Measurements from ENCODE around the gene PLA2G2A.

DNA sequence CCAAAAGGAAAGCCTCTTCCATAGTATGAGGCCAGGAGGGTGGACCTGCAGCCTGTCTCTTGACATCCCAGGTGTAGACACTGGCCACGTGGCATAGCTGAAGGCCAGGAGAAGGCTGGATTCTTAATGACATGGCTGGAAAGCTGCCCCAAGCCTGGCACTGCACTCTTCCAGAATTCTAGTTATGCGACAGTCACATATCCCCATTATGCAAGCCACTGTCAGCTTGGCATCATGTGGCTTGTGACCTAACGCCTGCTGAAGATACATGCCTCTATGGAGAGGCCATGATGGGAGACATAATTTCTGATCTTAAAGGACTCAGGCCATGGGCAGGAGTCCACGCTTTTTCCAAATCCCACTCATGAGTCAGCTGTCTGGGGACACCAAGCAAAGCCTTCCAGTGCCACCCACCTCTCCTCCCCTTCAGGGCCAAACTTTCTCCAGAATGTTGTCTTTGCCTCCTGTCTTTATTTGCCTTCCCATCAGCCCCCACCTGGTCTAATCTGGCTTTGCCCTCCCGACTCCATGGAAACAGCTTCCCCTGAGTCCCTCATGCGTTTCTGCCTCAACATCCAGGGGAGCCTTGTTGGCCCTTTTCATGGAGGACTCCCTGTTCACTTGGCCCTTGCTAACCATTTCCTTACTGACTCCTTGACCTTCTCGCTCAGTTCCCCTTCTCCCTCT, 3.0 kb downstream of the PLA2G2A start:
- no peak for TF ChIP-seq POLR2A (IDR thresholded peaks at IDR 0.05)
- TF ChIP-seq, protein P1, sequence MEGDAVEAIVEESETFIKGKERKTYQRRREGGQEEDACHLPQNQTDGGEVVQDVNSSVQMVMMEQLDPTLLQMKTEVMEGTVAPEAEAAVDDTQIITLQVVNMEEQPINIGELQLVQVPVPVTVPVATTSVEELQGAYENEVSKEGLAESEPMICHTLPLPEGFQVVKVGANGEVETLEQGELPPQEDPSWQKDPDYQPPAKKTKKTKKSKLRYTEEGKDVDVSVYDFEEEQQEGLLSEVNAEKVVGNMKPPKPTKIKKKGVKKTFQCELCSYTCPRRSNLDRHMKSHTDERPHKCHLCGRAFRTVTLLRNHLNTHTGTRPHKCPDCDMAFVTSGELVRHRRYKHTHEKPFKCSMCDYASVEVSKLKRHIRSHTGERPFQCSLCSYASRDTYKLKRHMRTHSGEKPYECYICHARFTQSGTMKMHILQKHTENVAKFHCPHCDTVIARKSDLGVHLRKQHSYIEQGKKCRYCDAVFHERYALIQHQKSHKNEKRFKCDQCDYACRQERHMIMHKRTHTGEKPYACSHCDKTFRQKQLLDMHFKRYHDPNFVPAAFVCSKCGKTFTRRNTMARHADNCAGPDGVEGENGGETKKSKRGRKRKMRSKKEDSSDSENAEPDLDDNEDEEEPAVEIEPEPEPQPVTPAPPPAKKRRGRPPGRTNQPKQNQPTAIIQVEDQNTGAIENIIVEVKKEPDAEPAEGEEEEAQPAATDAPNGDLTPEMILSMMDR (IDR thresholded peaks at IDR 0.05): no peak
